ENCODE results near the gene CCDC181. TPM values are rescaled to one million over a fixed set of nuclear protein-coding genes. Genes with fewer than 3 reads are reported as not detected.
A peak's percentile ranks its signal among the peaks of the same experiment; 100 is the strongest.

Gene CCDC181
- total RNA-seq, 3 donors from 2014 or later = 0.16 to 0.43 (median 0.16) TPM

- H3K36me3 Mint-ChIP-seq (ENCODE audit: insufficient read depth) = peaks cover 28% of the 10 kb centered on the region
- peaks cover 27% of the 10 kb centered on the region for H3K4me1 Mint-ChIP-seq (ENCODE audit: low read depth)
- DNase-seq (peak; percentile 17), ATAC-seq (peak in 1 of 2 donors; percentile 19)
- no peak overlapping the region for H3K4me3 Mint-ChIP-seq
- H3K27me3 Mint-ChIP-seq (ENCODE audit: low read depth) = no peaks in the 10 kb centered on the region
- H3K9me3 Mint-ChIP-seq = no peaks in the 10 kb centered on the region
These were observed 58.9 kb downstream of the CCDC181 start for GRCh38 chr1:169368406-169368769.

GRCh38 chr1:169367686-169368405 is 59.4 kb downstream of the CCDC181 start, which contains the start of the genes BLZF1 and NME7:
TSS of gene BLZF1 (plus strand) at chr1:169368195. CDS start at chr1:169369523, 1,328 bp downstream.
TSS of gene NME7 (minus strand) at chr1:169367797. CDS start at chr1:169367710, 87 bp downstream.
- H3K36me3 Mint-ChIP-seq (ENCODE audit: insufficient read depth) = peaks cover 23% of the 10 kb centered on the region
- DNase-seq (peak; percentile 97), ATAC-seq (peak; percentile 90 to 92)
- peaks cover 27% of the 10 kb centered on the region for H3K4me1 Mint-ChIP-seq (ENCODE audit: low read depth)
- H3K4me3 Mint-ChIP-seq = no peak within 1 kb of the TSS
- no peaks in the 10 kb centered on the region for H3K27me3 Mint-ChIP-seq (ENCODE audit: low read depth)
- no peaks in the 10 kb centered on the region for H3K9me3 Mint-ChIP-seq

GRCh38 chr1:169367096-169367685 is 60.1 kb downstream of the CCDC181 start:
- peaks cover 24% of the 10 kb centered on the region for H3K36me3 Mint-ChIP-seq (ENCODE audit: insufficient read depth)
- H3K4me1 Mint-ChIP-seq (ENCODE audit: low read depth) = peaks cover 33% of the 10 kb centered on the region
- ATAC-seq = no peak
- no peaks in the 10 kb centered on the region for H3K9me3 Mint-ChIP-seq
- no peaks in the 10 kb centered on the region for H3K27me3 Mint-ChIP-seq (ENCODE audit: low read depth)
- H3K4me3 Mint-ChIP-seq = no peak overlapping the region
- DNase-seq = no peak

- no peaks in the 10 kb centered on the region for H3K27me3 Mint-ChIP-seq (ENCODE audit: low read depth)
- DNase-seq (no peak), ATAC-seq (no peak)
- peaks cover 12% of the 10 kb centered on the region for H3K36me3 Mint-ChIP-seq (ENCODE audit: insufficient read depth)
- no peaks in the 10 kb centered on the region for H3K9me3 Mint-ChIP-seq
- H3K4me1 Mint-ChIP-seq (ENCODE audit: low read depth) = peaks cover 24% of the 10 kb centered on the region
- H3K4me3 Mint-ChIP-seq = peak overlapping the region; percentile 3
These were observed 62.3 kb downstream of the CCDC181 start for GRCh38 chr1:169364948-169365347.

- DNase-seq (peak; percentile 11), ATAC-seq (peak; percentile 35 to 42)
- peak overlapping the region; percentile 25 for H3K4me3 Mint-ChIP-seq
- H3K27me3 Mint-ChIP-seq (ENCODE audit: low read depth) = no peaks in the 10 kb centered on the region
- peaks cover 9% of the 10 kb centered on the region for H3K36me3 Mint-ChIP-seq (ENCODE audit: insufficient read depth)
- no peaks in the 10 kb centered on the region for H3K9me3 Mint-ChIP-seq
- peaks cover 22% of the 10 kb centered on the region for H3K4me1 Mint-ChIP-seq (ENCODE audit: low read depth)
These were observed 64.1 kb downstream of the CCDC181 start for GRCh38 chr1:169363046-169363730.

- no peak overlapping the region for H3K4me3 Mint-ChIP-seq
- peaks cover 9% of the 10 kb centered on the region for H3K36me3 Mint-ChIP-seq (ENCODE audit: insufficient read depth)
- ATAC-seq (no peak), DNase-seq (no peak)
- no peaks in the 10 kb centered on the region for H3K9me3 Mint-ChIP-seq
- no peaks in the 10 kb centered on the region for H3K27me3 Mint-ChIP-seq (ENCODE audit: low read depth)
- peaks cover 22% of the 10 kb centered on the region for H3K4me1 Mint-ChIP-seq (ENCODE audit: low read depth)
These were observed 66.0 kb downstream of the CCDC181 start for GRCh38 chr1:169361281-169361680.

GRCh38 chr1:169360415-169360814 is 66.9 kb downstream of the CCDC181 start:
- H3K4me1 Mint-ChIP-seq (ENCODE audit: low read depth) = peaks cover 22% of the 10 kb centered on the region
- no peak for DNase-seq
- no peak overlapping the region for H3K4me3 Mint-ChIP-seq
- ATAC-seq = no peak
- H3K36me3 Mint-ChIP-seq (ENCODE audit: insufficient read depth) = peaks cover 9% of the 10 kb centered on the region
- H3K9me3 Mint-ChIP-seq = no peaks in the 10 kb centered on the region
- H3K27me3 Mint-ChIP-seq (ENCODE audit: low read depth) = no peaks in the 10 kb centered on the region

GRCh38 chr1:169348383-169349036 is 78.8 kb downstream of the CCDC181 start:
- H3K4me1 Mint-ChIP-seq (ENCODE audit: low read depth) = peaks cover 11% of the 10 kb centered on the region
- H3K36me3 Mint-ChIP-seq (ENCODE audit: insufficient read depth) = peaks cover 2% of the 10 kb centered on the region
- ATAC-seq (no peak), DNase-seq (no peak)
- no peaks in the 10 kb centered on the region for H3K27me3 Mint-ChIP-seq (ENCODE audit: low read depth)
- H3K4me3 Mint-ChIP-seq = no peak overlapping the region
- no peaks in the 10 kb centered on the region for H3K9me3 Mint-ChIP-seq

- Mint-ChIP-seq H3K36me3 (ENCODE audit: insufficient read depth) (peaks cover 2% of the 10 kb centered on the region), H3K4me3 (no peak overlapping the region), H3K4me1 (ENCODE audit: low read depth) (peaks cover 9% of the 10 kb centered on the region), H3K9me3 (no peaks in the 10 kb centered on the region), H3K27me3 (ENCODE audit: low read depth) (no peaks in the 10 kb centered on the region)
- no peak for DNase-seq
- no peak for ATAC-seq
These were observed 79.4 kb downstream of the CCDC181 start for GRCh38 chr1:169347688-169348382.

- Mint-ChIP-seq H3K27me3 (ENCODE audit: low read depth) (no peaks in the 10 kb centered on the region), H3K4me1 (ENCODE audit: low read depth) (no peaks in the 10 kb centered on the region), H3K9me3 (no peaks in the 10 kb centered on the region), H3K4me3 (no peak overlapping the region), H3K36me3 (ENCODE audit: insufficient read depth) (no peaks in the 10 kb centered on the region)
- DNase-seq (no peak), ATAC-seq (no peak)
These were observed 81.2 kb downstream of the CCDC181 start for GRCh38 chr1:169346036-169346589.

GRCh38 chr1:169345511-169345910 is 81.8 kb downstream of the CCDC181 start:
- Mint-ChIP-seq H3K4me1 (ENCODE audit: low read depth) (no peaks in the 10 kb centered on the region), H3K27me3 (ENCODE audit: low read depth) (no peaks in the 10 kb centered on the region), H3K36me3 (ENCODE audit: insufficient read depth) (peaks cover 4% of the 10 kb centered on the region), H3K4me3 (no peak overlapping the region), H3K9me3 (no peaks in the 10 kb centered on the region)
- ATAC-seq (no peak), DNase-seq (no peak)

All from activated T-cell treated with anti-CD3 and anti-CD28 coated beads, Interleukin-2, amount 50 U/mL, for 4 hours (primary cell).